Progenitor cell of endocrine pancreas (in vitro differentiated cells): ENCODE data around the gene EXD3. TPM values are rescaled to one million over a fixed set of nuclear protein-coding genes. Genes with fewer than 3 reads are reported as not detected.
A peak's percentile ranks its signal among the peaks of the same experiment; 100 is the strongest.

Source experiments
- DNase-seq: peaks from one replicate; pipeline ENCODE4 v3.0.0; 2021; ENCODE audit warnings: low spot score; ENCODE audit not compliant: unreplicated experiment
- H3K27ac Mint-ChIP-seq: 2 replicates; pipeline ENCODE4 v1.8.0; 2021; ENCODE audit warnings: mild to moderate bottlenecking, moderate library complexity, mixed read lengths
- H3K27me3 Mint-ChIP-seq: 2 replicates; pipeline ENCODE4 v1.8.0; 2021; ENCODE audit warnings: mixed read lengths
- H3K36me3 Mint-ChIP-seq: 2 replicates; pipeline ENCODE4 v1.8.0; 2022; ENCODE audit warnings: mixed read lengths; ENCODE audit not compliant: insufficient read depth
- H3K4me1 Mint-ChIP-seq: 2 replicates; pipeline ENCODE4 v1.8.0; 2021; ENCODE audit warnings: low read depth, mixed read lengths
- H3K4me3 Mint-ChIP-seq: 2 replicates; pipeline ENCODE4 v1.8.0; 2021; ENCODE audit warnings: low read depth, mild to moderate bottlenecking, moderate library complexity, mixed read lengths
- H3K9me3 Mint-ChIP-seq: 2 replicates; pipeline ENCODE4 v1.8.0; 2021; ENCODE audit warnings: low read depth, mixed read lengths
- total RNA-seq: library from RNA; stranded (reverse); gene quantifications from 2 replicates; pipeline ENCODE4 v1.2.1, GENCODE V29; 2021
- TF ChIP-seq, protein P1 (sequence below): fragments of 200-600 bp; sonication (generic); IDR thresholded peaks from one replicate; pipeline ENCODE4 v1.5.0; 2021; ENCODE audit warnings: antibody characterized with exemption, mild to moderate bottlenecking; ENCODE audit not compliant: unreplicated experiment

Gene EXD3
- total RNA-seq, 1 donor from 2014 or later = 31.7 TPM

DNA sequence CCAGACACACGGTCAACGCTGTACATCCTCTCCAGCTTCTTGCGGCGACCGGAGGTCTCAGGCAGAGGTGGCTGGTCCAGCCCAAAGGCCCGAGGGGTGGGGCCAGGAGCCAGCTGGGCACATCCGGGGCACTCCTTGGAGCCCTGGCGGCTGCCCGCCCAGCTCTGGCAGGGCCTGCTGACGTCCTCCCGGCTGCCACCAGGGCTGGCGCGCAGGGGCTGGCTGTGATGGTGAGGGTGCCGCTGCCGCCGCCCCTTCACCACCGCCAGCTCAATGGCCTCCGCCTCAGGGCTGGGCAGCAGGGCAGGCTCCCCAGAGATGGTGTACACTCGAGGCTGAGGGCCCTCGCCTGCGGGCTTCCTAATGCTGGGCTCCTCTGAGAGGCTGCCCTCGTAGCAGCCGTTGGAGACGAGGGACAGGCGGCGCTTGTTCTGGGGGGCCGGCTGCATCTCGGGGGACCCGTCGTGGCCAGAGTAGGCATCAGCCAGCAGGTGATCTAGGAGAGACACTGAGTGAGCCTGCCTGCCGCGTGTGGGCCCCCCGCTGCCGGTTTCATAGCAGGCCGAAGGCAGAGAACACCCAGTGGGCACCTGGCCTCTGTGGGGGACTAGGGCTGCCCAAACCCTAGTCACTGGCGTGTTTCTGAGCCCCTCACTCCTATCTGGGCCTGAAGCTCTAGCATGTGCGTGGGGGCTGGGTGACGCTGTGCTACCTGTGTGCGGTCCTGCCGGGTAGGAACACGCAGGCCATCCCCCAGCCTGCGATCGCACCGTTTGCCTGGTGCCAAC lies 34.6 kb upstream of the EXD3 start:
- no peak for DNase-seq
- H3K36me3 Mint-ChIP-seq = peaks cover 6% of the 10 kb centered on the region
- H3K4me1 Mint-ChIP-seq = peaks cover 2% of the 10 kb centered on the region
- no peak overlapping the region for H3K27ac Mint-ChIP-seq
- TF ChIP-seq, protein P1, sequence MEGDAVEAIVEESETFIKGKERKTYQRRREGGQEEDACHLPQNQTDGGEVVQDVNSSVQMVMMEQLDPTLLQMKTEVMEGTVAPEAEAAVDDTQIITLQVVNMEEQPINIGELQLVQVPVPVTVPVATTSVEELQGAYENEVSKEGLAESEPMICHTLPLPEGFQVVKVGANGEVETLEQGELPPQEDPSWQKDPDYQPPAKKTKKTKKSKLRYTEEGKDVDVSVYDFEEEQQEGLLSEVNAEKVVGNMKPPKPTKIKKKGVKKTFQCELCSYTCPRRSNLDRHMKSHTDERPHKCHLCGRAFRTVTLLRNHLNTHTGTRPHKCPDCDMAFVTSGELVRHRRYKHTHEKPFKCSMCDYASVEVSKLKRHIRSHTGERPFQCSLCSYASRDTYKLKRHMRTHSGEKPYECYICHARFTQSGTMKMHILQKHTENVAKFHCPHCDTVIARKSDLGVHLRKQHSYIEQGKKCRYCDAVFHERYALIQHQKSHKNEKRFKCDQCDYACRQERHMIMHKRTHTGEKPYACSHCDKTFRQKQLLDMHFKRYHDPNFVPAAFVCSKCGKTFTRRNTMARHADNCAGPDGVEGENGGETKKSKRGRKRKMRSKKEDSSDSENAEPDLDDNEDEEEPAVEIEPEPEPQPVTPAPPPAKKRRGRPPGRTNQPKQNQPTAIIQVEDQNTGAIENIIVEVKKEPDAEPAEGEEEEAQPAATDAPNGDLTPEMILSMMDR = no peak
- no peaks in the 10 kb centered on the region for H3K9me3 Mint-ChIP-seq
- no peak overlapping the region for H3K4me3 Mint-ChIP-seq
- peaks cover 3% of the 10 kb centered on the region for H3K27me3 Mint-ChIP-seq

DNA sequence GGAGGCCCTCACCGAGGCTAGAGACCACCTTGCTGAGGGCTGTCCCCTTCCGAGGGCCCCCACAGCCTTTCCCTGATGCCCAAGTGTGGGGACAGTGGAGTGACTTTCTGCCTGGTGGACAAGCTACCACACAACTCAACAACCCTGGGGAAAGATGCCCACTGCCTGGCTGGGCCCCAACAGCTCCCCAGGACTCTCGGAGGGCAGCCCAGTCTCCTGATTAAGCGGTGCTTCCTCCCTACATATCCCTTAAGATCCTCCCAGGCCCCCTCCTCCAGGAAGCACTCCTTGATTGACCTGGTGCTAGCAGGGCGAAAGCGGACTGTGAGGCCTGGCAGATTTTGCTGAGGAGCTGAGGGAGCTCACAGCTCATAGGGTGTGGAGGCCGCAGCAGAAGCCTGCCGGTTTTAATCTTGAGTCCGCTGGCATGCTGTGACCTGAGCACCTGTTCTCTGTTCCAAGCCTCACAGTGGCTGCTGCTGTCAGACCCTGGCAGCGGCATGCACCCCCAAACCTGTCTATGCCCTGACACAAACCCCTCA lies 34.0 kb upstream of the EXD3 start:
- Mint-ChIP-seq H3K36me3 (peaks cover 6% of the 10 kb centered on the region), H3K4me3 (no peak overlapping the region), H3K27ac (no peak overlapping the region)

DNA sequence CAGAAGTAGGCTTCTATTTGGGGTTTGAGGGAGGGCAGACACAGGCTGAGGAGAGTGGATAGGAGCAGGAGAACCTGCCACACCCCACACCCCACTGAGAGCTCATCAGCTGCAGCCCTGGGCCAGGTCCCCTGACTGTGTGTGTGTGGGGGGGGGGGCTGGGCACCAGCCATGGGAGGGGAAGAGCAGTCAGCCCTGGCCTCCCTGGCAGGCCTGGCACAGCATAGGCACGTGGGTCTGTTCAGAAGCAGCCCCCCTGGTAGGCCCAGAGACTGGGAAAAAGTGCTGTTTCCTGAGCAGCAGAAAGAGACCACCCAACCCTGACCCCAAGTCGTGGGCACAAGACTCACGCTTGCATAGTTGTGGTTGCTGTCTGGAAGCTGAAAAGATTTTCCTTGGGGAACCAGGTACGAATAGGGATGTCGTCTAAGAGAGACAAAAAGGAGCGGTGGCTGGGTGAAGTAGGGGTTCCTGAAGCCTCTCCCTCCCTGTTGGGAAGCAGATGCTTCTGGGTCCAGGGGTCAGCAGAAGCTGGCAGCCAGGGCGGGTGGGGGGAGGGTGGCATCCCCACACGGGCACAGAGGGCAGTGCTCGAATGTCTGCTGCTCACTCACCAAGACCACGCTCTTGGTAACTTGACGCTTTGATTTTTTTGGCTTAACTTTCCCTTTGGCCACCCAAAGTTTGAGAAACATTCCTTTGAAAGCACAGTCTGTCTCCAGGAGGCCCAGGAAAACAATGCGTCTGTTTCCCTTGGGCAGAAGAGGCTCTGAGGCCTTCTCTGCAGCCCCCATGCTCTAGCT lies 33.3 kb upstream of the EXD3 start:
- Mint-ChIP-seq H3K4me1 (peaks cover 2% of the 10 kb centered on the region), H3K27ac (no peak overlapping the region), H3K27me3 (peaks cover 3% of the 10 kb centered on the region), H3K9me3 (no peaks in the 10 kb centered on the region), H3K4me3 (peak overlapping the region; percentile 35), H3K36me3 (peaks cover 6% of the 10 kb centered on the region)
- TF ChIP-seq, protein P1 = no peak
- DNase-seq = no peak

More for the DNA sequence above, 34.0 kb upstream of the EXD3 start:
- TF ChIP-seq, protein P1 = no peak
- no peak for DNase-seq
- H3K4me1 Mint-ChIP-seq = peaks cover 2% of the 10 kb centered on the region
- H3K27me3 Mint-ChIP-seq = peaks cover 3% of the 10 kb centered on the region
- no peaks in the 10 kb centered on the region for H3K9me3 Mint-ChIP-seq

DNA sequence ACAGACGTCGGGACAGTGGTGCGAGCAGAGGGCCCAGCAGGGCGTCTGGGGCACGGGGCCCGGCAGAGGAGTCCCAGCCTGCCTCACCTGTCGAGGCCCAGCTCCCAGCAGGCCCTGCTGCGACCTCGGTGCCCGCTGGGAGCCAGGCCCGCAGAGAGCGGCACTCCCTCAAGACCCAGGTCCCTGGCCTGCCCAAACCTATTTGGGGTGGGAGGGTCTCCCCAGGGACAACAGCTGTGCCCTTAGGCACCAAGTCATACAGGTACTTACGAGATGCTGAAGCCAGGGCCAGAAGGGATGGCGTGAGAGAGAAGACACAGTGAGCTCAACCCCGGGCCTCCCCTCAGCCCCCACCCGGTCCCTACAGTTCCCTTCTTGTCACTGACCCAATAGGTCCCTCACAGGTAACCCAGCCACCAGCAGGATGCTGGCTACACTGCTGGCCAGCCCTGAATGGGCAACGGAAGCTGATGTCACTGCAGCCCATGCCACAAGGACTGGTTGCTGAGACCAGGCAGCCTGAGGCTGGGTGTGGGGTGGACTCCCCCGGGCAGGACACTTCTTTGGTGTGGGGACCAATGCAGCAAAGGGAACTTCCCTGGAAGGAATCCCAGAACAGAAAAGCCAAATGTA lies 32.5 kb upstream of the EXD3 start:
- no peaks in the 10 kb centered on the region for H3K9me3 Mint-ChIP-seq
- DNase-seq = no peak
- H3K4me3 Mint-ChIP-seq = no peak overlapping the region
- no peaks in the 10 kb centered on the region for H3K27me3 Mint-ChIP-seq
- peaks cover 6% of the 10 kb centered on the region for H3K36me3 Mint-ChIP-seq
- TF ChIP-seq, protein P1 = no peak
- no peak overlapping the region for H3K27ac Mint-ChIP-seq
- peaks cover 2% of the 10 kb centered on the region for H3K4me1 Mint-ChIP-seq
